NCI-H1417 (cell line): ENCODE results near the gene PLA2G6.
A peak's percentile ranks its signal among the peaks of the same experiment; 100 is the strongest.
"Not testable (repeated sequence)": the region's sequence is repeated elsewhere in the genome, so short reads cannot be mapped to it uniquely, and the experiment has no call there.

Experiments
- DNase-seq, 3 experiments: peaks; one replicate each; lab custom pipeline; 2025; lab: John Stamatoyannopoulos, UW

PLA2G6 gene

DNA sequence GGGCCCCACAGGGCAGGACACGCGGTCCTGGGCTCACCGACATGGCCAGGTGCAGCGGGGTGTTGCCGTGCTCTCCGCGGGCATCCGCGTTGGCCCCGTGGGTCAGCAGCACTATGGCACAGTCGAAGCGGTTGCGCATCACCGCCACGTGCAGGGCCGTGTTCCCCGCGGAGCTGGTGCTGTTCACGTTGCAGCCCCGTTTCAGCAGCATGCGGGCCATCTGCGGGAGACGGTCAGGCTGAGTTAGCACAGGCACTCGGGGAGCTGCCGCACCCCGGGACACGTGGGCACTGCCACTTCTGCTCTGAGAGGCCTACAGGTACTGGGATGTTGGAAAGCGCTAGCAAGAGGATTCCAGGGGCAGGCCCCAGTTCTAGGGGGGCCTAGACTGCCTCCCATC is 48.8 kb downstream of the PLA2G6 start:
- DNase-seq, result no peak

GRCh38 chr22:38132136-38132535 is 49.5 kb downstream of the PLA2G6 start:
- DNase-seq, result no peak

- DNase-seq, result no peak
These were observed 50.2 kb downstream of the PLA2G6 start for GRCh38 chr22:38131399-38131798.

DNA sequence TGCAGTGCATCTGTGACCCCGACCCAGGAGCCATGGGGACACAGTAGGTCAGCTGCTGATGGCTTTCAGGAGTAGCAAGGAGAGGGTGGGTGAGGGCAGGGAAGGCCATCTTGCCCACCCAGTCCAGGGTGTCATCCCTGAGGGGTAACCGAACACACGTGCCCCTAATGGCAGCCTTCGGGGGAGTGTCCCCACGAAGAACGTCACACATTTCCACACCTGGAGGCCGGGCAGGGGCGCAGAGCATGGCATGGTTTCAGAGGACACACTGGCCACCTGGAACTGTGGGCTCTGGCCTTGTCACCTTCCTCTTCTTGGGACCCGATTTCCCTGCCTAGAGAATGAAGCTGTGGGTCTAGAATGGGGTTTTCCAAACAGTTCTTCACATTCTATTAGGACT is 51.8 kb downstream of the PLA2G6 start:
- DNase-seq, result no peak

DNA sequence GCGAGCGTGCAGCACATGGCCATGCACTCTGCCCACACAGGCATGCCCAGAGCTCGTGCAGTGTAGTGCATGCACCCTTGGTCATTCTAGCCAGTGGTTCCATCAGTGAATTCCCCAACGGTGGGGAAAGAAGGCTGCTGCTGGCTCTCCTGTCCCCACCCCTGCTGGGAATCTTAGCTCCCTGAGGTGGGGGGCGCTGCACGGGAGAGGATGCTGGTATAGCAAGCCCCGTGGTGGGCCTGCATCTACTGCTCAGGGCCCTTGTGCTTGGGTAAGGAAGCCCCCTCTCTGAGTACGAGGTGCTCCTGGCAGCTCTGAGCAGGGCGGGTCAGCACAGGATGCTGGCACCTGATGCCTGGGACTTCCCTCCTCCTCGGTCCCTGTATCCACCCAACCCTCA is 52.6 kb downstream of the PLA2G6 start:
- no peak for DNase-seq

DNA sequence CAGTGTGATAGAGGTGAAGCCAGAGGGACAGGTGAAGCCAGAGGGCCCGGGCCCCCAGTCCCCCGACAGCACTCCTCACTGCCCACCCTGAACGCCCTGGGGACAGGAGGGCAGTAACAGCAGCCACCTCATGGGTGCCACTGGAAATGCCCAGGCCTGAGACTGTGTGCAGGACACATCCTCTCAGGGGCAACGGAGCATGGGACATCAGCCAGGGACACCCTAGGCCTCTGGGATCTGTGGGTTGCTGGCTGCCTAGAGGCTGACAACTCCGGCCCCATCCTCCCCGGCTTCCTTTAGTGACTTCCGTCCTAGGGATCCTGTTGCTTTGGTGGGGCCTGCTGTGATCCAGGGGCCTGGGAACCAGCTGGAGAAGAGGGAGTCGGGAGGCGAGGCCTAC is 53.8 kb downstream of the PLA2G6 start:
- no peak for DNase-seq

GRCh38 chr22:38126928-38127668 is 54.5 kb downstream of the PLA2G6 start:
- DNase-seq, result no peak

GRCh38 chr22:38125751-38126201 is 55.9 kb downstream of the PLA2G6 start:
- DNase-seq, result no peak

- no peak for DNase-seq
These were observed 56.5 kb downstream of the PLA2G6 start for GRCh38 chr22:38125038-38125610.

DNA sequence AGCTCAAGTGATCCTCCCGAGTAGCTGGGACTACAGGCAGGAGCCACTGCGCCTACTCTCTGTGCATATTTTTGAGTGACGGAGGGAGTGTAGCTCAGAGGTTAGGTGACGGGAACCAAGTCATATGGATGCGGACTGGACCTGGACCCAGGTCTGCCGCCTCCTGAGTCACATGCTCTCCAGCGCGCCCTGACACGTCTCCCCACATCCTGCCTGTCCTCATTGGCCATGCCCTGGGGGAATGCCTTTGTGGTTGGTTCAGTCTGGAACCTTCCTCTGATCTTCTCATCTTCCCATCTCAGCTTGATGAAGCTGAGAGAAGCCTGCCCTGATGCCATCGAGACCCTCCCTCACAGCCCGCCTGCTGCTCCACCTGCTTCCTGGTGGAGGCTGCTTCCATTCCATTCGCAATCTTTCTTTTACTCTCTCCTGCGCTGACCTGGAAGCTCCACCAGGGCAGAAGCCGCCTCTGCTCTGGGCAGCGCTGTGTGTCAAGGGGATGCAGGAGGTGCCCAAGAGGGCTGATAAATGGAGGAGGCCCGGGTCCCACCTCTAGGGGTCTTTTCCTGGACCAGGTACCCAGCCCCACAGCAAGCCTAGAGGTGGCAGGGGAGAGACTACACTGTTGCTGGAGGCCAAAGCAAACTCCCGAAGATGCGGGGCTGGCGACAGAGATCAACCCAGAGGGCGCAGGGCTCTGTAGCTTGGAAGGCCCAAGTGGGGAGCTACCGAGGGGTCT is 57.2 kb downstream of the PLA2G6 start:
- peak in 1 of 3 experiments; percentile 5 for DNase-seq

DNA sequence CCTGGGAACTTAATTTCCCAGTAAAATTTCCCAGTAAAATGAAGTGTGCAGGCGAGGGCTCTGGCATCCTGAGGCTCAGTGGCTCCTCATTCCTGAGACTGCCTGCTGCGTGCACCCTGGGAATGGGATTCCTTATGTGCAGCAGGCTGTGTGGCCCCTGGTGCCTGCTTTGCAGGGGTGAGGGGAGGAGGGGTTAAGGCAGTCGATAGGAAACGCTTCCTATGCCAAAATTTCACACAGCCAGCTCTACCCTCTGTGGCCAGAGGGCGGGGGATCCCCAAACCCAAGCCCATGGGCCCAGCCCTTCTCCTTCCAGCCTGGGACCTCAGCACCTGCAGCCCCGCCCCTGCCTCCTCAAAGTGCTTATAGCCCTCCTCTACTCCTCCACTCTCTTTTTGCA is 59.0 kb downstream of the PLA2G6 start:
- DNase-seq, result no peak

GRCh38 chr22:38120359-38121110 is 61.1 kb downstream of the PLA2G6 start:
- no peak for DNase-seq

DNA sequence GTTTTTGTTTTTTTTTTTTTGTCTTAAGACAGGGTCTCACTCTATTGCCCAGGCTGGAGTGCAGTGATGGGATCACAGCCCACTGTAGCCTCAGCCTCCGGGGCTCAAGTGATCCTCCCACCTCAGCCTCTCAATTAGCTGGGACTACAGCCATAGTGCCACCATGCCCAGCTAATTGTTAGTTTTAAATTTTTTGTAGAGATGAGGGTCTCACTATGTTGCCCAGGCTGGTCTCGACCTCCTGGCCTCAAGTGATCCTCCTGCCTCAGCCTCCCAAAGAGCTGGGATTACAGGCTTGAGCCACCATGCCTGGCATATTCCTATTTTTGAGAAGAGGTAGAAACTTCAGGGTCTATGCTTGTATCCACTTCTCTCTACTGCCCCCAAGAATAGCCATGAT is 62.9 kb downstream of the PLA2G6 start:
- not testable (repeated sequence) for DNase-seq

DNA sequence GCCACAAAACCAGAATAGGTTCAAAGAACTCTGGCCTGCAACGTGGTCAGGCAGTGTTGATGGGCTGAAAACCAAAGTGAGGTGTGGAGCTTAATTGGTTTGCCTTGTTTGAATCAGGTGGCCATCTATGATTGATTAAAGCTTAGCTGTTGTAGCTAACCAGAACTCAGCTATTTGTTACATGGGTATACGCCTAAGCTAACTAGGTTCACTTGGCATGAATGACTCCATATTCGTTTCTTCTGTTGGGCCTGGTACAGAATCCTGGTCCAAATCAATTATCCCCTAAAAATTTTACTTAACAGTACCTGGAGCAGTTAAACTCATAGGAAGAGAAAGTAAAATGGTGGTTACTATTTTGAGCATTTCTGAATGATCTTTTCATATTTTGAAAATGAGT is 63.4 kb downstream of the PLA2G6 start:
- no peak for DNase-seq

GRCh38 chr22:38117556-38117955 is 64.1 kb downstream of the PLA2G6 start:
- not testable (repeated sequence) for DNase-seq

DNA sequence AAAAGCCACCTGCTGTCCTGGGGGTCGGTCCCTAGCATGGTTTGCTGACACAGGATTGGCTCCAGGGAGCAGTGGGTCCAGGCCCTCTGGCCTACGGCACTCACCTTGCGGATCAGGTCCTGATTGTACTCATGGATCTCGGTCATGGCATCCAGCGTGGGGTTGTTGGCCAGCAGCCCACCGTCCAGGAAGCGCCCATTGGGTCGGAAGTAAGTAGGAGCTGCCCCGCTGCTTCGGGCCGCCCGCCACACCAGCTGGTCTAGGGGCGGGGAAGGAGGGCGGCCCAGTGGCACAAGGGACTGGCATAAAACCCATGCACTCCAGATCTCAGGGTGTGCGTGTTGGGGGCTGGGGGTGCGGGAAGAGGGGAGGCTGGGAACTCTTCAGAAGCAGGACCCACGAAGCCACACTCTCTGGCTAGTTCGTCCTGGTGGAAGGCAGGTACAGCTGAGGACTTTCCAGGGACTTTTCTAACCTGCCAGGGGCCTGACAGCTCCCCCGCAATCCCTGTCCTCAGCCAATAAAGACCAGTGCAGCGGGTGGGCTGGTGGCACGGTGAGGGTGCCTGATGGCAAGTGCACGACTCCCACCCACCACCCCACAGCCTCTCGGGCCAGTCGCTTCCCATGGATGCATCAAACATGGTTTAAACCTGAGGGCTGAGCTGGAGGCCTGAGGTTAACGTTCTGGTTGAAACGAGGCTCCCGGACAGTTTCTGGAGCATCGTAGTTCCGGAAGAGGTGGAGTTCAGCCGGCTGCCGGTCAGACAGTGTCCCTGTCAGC is 66.0 kb downstream of the PLA2G6 start:
- no peak for DNase-seq

GRCh38 chr22:38114484-38115398 is 66.9 kb downstream of the PLA2G6 start:
- peak; percentile 5 to 53 (median 38) for DNase-seq

GRCh38 chr22:38112381-38112780 is 69.2 kb downstream of the PLA2G6 start:
- no peak for DNase-seq

GRCh38 chr22:38111925-38112355 is 69.7 kb downstream of the PLA2G6 start:
- no peak for DNase-seq
